NCI-H2081 treated with DMSO at 0.1 percent for 48 hours (cell line): ENCODE measurements around the gene ZNF223.

ENCODE experiments used
- DNase-seq: peaks from one replicate; lab custom pipeline; 2025; lab: John Stamatoyannopoulos, UW

ZNF223 gene

GRCh38 chr19:44071824-44072542, 20.1 kb downstream of the ZNF223 start, which contains the start of gene ZNF284:
Gene ZNF284, plus strand, starts transcription at chr19:44072159. Its CDS starts 4,231 bp downstream, at chr19:44076390.
- DNase-seq: peak; percentile 39

- DNase-seq: no peak
Measured at GRCh38 chr19:44072543-44073401, 20.9 kb downstream of the ZNF223 start.

GRCh38 chr19:44076325-44076724, 24.5 kb downstream of the ZNF223 start:
- DNase-seq: no peak

GRCh38 chr19:44092108-44092507, 40.3 kb downstream of the ZNF223 start:
- no peak for DNase-seq

- peak; percentile 73 for DNase-seq
Measured at GRCh38 chr19:44093931-44094765, 42.3 kb downstream of the ZNF223 start, which contains the start of gene ZNF224. Gene ZNF224, plus strand, starts transcription at chr19:44094361. Its CDS starts 3,513 bp downstream, at chr19:44097874.

GRCh38 chr19:44107751-44108150, 55.9 kb downstream of the ZNF223 start:
- DNase-seq: no peak

- no peak for DNase-seq
Measured at GRCh38 chr19:44109458-44109857, 57.6 kb downstream of the ZNF223 start.

GRCh38 chr19:44111910-44112463, 60.2 kb downstream of the ZNF223 start:
- DNase-seq: peak; percentile 65

- no peak for DNase-seq
Measured at GRCh38 chr19:44112802-44113137, 60.9 kb downstream of the ZNF223 start.

GRCh38 chr19:44113138-44113783, 61.4 kb downstream of the ZNF223 start, which contains the start of gene ZNF225:
Gene ZNF225, plus strand, starts transcription at chr19:44113399. Its CDS starts 2,429 bp downstream, at chr19:44115828.
- peak; percentile 96 for DNase-seq

- DNase-seq: no peak
Measured at GRCh38 chr19:44113784-44114390, 62.1 kb downstream of the ZNF223 start.
